GM23248 (cell line): ENCODE data around the gene FNDC3B.

Source experiments
- EZH2 ChIP-seq: fragments of 200-600 bp; sonication (generic); IDR thresholded peaks from 2 replicates; pipeline ENCODE4 v1.6.1; 2018; ENCODE audit warnings: antibody characterized with exemption, mild to moderate bottlenecking; ENCODE audit not compliant: insufficient read depth, poor library complexity, severe bottlenecking
- EZH2phosphoT487 ChIP-seq: fragments of 200-600 bp; sonication (generic); IDR thresholded peaks from 2 replicates; pipeline ENCODE4 v1.6.1; 2018; ENCODE audit warnings: antibody characterized with exemption, moderate library complexity, mild to moderate bottlenecking, low read depth; ENCODE audit not compliant: insufficient read depth

DNA sequence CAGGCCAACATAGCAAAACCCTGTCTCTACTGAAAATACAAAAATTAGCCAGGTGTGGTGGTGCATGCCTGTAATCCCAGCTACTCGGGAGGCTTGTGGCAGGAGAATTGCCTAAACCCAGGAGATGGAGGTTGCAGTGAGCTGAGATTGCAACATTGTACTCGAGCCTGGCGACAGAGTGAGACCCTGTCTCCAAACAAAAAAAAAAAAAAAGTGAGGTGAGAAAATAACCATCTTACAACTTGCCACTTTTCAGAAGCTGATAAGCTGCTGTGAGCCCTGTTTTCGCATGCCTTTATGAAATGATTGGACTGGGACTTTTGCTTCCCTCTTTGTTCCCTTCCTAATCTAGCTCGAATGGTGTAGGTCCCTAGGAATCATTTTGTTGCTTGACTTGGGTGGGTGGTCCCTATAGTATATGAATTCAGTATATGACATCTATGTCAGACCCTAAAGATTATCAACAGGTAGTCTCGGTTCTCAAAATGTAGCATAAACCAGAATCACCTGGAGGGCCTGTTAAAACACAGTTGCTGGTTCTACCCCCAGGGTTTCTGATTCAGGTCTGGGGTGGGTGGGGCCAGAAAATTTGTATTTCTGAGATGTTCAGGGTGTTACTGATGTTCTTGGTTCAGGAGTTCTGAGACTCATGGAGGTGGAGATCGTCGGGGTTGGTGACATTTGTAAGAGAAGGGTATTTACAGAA lies 107.9 kb downstream of the FNDC3B start:
- TF ChIP-seq EZH2 = no peak
- no peak for TF ChIP-seq EZH2phosphoT487
